GM19099 (cell line): ENCODE data around the gene IRAK3.

Experiments
- POLR2A ChIP-seq: IDR thresholded peaks from 3 replicates; pipeline ENCODE4 v1.6.1; 2011; ENCODE audit warnings: low read depth; ENCODE audit not compliant: insufficient read length; ENCODE audit errors: extremely low read depth

Gene IRAK3, protein sequence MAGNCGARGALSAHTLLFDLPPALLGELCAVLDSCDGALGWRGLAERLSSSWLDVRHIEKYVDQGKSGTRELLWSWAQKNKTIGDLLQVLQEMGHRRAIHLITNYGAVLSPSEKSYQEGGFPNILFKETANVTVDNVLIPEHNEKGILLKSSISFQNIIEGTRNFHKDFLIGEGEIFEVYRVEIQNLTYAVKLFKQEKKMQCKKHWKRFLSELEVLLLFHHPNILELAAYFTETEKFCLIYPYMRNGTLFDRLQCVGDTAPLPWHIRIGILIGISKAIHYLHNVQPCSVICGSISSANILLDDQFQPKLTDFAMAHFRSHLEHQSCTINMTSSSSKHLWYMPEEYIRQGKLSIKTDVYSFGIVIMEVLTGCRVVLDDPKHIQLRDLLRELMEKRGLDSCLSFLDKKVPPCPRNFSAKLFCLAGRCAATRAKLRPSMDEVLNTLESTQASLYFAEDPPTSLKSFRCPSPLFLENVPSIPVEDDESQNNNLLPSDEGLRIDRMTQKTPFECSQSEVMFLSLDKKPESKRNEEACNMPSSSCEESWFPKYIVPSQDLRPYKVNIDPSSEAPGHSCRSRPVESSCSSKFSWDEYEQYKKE

DNA sequence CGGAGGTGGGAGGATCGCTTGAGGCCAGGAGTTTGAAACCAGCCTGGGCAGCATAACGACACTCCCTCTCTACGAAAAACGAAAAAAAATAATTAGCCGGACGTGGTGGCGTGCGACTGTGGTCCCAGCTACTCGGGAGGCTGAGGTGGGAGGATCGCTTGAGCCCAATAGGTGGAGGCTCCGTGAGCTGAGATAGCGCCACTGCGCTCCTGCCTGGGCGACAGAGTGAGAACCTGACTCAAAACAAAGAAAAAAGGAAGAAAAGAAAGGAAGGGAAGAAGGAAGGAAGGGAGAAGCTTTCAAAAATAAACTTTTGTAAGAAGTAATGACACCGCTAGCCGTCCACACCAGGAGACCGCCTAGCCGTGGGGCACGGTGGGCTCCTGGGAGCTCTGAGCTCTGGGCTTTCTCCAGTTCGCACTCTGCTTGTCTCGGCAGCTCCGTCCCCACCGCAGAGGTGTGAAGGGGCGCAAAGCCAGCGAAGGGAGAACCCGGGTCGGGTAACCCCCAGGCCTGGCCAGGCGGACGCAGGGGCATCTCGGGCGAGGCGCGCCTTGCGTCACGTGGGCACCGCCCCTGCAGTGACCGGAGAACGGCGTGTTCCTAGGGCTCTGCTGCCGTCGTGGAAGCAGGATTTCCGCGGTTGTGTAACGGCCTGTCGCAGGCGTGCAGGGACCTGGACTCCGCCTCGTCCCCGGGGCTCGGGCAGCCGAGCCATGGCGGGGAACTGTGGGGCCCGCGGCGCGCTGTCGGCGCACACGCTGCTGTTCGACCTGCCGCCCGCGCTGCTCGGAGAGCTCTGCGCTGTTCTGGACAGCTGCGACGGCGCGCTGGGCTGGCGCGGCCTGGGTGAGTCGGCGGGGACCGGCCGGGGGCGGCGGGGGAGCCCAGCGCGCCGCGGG is at the start of gene IRAK3:
TSS of gene IRAK3 (plus strand) at position 631 of the 902 bp plus-strand sequence. CDS start at position 717, 86 bp downstream.
- TF ChIP-seq POLR2A = peak; percentile 57

DNA sequence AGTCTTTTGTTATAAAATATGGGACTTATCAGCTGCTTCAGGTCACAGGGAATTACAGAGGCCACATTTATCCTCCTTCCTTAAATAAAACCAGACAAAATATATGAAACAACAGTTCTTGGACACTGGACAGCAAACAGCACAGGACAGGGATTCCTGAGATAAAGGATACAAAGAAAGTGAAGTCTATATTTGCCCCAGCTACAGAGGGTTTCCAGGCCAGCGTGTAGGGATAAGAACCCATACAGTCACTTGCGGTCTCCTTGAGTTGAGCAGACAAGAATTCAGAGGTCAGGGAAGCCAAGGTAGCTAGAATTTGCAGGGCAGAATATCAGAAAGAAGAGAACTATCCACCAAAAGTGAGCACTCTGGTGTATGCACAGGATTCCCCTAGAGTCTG is 49.7 kb upstream of the IRAK3 start:
- no peak for TF ChIP-seq POLR2A

GRCh38 chr12:66140731-66141130 is 48.3 kb upstream of the IRAK3 start:
- no peak for TF ChIP-seq POLR2A

- no peak for TF ChIP-seq POLR2A
These were observed 47.7 kb upstream of the IRAK3 start for GRCh38 chr12:66141299-66141698.

- TF ChIP-seq POLR2A = no peak
These were observed 46.2 kb upstream of the IRAK3 start for GRCh38 chr12:66142826-66143225.

DNA sequence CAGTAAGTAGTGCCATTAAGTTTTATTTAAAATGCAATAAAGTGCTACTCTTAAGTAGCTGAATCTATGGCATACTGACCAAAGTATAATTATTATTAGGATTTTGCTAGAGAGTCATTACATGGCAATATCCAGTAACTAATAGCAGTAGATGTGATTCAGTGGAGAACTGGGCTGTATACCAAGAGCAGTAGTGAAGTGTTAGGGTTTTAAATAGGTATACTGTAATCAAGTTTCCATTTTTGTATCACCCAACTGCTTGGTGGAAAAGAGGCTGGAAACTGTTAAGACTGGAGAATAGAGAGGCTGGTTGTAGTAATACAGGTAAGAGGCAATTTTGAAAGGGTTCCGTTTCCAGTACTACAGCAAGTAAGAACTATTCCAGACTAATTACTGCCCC is 45.1 kb upstream of the IRAK3 start:
- TF ChIP-seq POLR2A = no peak

DNA sequence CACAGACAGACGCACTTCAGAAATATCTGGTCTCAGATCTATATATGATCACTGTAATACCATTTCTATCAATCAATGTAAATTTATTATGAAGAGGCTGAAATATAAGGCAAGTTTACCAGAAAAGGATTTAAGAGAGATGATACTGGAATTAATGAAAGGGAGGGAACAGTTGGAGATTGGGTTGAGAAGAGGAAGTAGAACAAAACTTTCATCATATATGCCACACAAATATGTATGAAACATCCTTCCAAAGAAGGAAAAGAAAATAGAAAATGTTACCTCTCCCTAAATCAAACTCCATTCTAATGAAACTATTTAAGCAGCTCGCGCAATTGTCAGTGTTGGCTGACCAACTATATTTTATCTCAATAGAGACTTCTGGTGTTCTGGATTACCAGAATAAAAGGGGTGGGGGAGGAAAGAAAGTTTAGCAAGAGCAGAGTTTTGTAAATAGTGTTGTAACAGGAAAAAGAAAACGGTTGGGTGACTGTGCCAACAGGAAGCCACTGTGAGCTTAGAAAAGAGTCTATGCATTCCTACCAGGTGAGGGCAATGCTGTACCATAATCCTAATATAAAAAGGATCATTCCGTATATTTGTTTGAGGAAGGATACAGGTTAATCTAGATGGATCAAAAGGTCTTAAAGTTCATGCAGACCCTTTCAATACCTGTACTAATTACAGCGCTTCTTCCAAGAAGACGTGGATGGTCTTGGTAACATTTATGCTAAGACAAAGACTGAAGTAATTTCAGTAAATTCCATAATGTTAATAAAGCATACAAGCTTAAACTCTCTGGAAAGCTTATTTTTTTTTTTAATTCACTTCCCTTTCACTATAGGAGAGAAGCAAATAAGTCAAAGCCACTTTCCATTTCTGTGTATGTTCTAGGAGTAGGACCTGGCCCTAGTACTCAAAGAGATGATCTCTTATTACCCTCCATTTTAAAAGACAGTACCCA is 43.9 kb upstream of the IRAK3 start:
- TF ChIP-seq POLR2A = no peak

GRCh38 chr12:66149702-66150398 is 39.2 kb upstream of the IRAK3 start:
- no peak for TF ChIP-seq POLR2A

GRCh38 chr12:66152732-66153131 is 36.3 kb upstream of the IRAK3 start:
- TF ChIP-seq POLR2A = no peak

- no peak for TF ChIP-seq POLR2A
These were observed 34.2 kb upstream of the IRAK3 start for GRCh38 chr12:66154776-66155175.

DNA sequence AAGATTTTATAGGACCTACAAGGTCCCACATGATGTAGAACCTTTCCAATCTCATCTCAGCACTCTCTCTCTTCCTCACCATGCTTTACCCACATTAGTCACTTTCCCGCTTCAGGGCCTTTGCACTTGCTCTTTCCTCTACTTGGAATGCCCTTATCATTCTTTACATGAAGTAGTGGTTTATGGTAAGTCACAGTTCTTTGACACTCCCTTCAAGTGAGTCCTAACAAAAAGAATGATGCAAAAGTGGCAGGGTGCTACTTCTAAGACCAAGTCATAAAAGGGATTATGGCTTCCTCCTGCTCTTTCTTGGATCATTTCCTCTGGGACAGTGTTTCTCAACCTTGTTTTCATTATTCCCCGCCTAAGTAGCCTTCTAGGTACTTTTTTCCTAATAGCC is 32.4 kb upstream of the IRAK3 start:
- TF ChIP-seq POLR2A = no peak

- no peak for TF ChIP-seq POLR2A
These were observed 29.9 kb upstream of the IRAK3 start for GRCh38 chr12:66159123-66159522.

- TF ChIP-seq POLR2A = no peak
These were observed 28.3 kb upstream of the IRAK3 start for GRCh38 chr12:66160704-66161103.

DNA sequence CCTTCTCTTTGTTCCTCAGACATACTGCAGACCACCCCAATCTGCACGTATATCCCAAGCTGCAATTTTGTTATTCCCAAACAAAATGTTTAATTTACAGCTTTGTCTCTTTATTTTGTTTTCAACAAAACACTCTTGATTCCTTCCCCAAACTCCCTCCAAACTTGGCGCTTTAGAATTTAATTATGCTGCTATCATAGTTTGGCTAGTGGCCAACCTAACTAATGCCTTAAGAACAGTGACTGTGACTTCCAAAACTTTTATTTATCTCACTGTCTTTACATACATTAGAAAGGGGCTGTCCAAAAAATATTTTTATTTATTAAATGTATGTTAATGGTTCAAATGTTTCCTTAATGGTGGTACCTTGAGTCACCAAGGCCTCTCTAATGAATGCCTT is 26.3 kb upstream of the IRAK3 start:
- no peak for TF ChIP-seq POLR2A
